DOHH2 (cell line): ENCODE data around the gene DEFB131A.
"Not testable (repeated sequence)": the region's sequence is repeated elsewhere in the genome, so short reads cannot be mapped to it uniquely, and the experiment has no call there.

Experiments
- EZH2phosphoT487 ChIP-seq: fragments of 200-600 bp; sonication (generic); IDR thresholded peaks from 2 replicates; pipeline ENCODE4 v1.6.1; 2017; ENCODE audit warnings: borderline replicate concordance, mild to moderate bottlenecking, antibody characterized with exemption, low read length, moderate library complexity, mixed read lengths
- TF ChIP-seq, protein P1 (sequence below): fragments of 200-600 bp; sonication (generic); IDR thresholded peaks from one replicate; pipeline ENCODE4 v1.5.1; 2014; ENCODE audit warnings: antibody characterized with exemption, mild to moderate bottlenecking, low read depth, low read length; ENCODE audit not compliant: poor library complexity, severe bottlenecking

DNA sequence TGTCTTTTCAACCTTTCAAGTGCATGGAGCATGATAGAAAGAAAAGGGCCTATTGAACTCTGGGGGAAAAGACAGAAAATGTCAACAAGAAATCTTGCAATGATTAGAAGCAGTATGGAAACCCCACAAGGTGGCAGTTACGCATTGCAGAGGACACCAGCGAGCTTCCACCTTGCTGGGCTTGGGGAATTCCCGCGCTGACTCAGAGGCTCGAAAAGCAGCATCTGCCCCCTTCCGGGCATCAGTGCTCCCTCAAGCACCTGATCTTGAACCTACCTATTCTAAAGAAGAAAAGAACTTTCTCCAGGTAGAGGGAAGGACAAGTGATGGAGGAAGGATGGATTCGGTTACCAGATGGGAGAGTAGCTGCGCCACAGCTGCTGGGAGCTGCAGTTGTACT is 35.3 kb downstream of the DEFB131A start:
- TF ChIP-seq, protein P1, sequence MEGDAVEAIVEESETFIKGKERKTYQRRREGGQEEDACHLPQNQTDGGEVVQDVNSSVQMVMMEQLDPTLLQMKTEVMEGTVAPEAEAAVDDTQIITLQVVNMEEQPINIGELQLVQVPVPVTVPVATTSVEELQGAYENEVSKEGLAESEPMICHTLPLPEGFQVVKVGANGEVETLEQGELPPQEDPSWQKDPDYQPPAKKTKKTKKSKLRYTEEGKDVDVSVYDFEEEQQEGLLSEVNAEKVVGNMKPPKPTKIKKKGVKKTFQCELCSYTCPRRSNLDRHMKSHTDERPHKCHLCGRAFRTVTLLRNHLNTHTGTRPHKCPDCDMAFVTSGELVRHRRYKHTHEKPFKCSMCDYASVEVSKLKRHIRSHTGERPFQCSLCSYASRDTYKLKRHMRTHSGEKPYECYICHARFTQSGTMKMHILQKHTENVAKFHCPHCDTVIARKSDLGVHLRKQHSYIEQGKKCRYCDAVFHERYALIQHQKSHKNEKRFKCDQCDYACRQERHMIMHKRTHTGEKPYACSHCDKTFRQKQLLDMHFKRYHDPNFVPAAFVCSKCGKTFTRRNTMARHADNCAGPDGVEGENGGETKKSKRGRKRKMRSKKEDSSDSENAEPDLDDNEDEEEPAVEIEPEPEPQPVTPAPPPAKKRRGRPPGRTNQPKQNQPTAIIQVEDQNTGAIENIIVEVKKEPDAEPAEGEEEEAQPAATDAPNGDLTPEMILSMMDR: not testable (repeated sequence)
- not testable (repeated sequence) for TF ChIP-seq EZH2phosphoT487
